Vagina (tissue), 2 donors: ENCODE results near the gene RPTOR. TPM values are rescaled to one million over a fixed set of nuclear protein-coding genes. Genes with fewer than 3 reads are reported as not detected.

Source experiments
- DNase-seq, 2 donors: peaks; one replicate each; pipeline ENCODE4 v3.0.0-alpha.2; 2017; ENCODE audit errors: extremely low spot score in 2 of 2
- H3K27ac ChIP-seq: fragments of 200-600 bp; sonication (generic); one replicate; pipeline ENCODE4 v1.5.1; 2019
- H3K27me3 ChIP-seq: fragments of 200-600 bp; sonication (generic); one replicate; pipeline ENCODE4 v1.5.1; 2019
- H3K36me3 ChIP-seq, 2 donors: fragments of 200-600 bp; sonication (generic); one replicate each; pipeline ENCODE4 v1.5.1; 2017 to 2019
- H3K4me1 ChIP-seq: fragments of 200-600 bp; sonication (generic); one replicate; pipeline ENCODE4 v1.5.1; 2019
- H3K4me3 ChIP-seq, 2 donors: fragments of 200-600 bp; sonication (generic); 1 replicate in 1 of 2; 2 replicates in 1 of 2; pipeline ENCODE4 v1.5.1; 2016 to 2019
- H3K9me3 ChIP-seq: fragments of 200-600 bp; sonication (generic); one replicate; pipeline ENCODE4 v1.5.1; 2019
- CTCF ChIP-seq, 3 experiments: fragments of 450-650 bp in 2 of 3; fragments of 200-600 bp in 1 of 3; sonication (generic) in 1 of 3; IDR thresholded peaks; one replicate each; pipeline ENCODE4 v1.5.1; 2017 to 2019; ENCODE audit warnings: antibody characterized with exemption in 3 of 3, mild to moderate bottlenecking in 2 of 3, moderate library complexity in 2 of 3
- POLR2A ChIP-seq, 2 donors: fragments of 450-650 bp; IDR thresholded peaks; one replicate each; pipeline ENCODE4 v1.6.1; 2017; ENCODE audit warnings: antibody characterized with exemption in 2 of 2, mild to moderate bottlenecking in 2 of 2, moderate library complexity in 2 of 2
- POLR2AphosphoS5 ChIP-seq, 2 donors: sonication (generic); formaldehyde crosslinking; IDR thresholded peaks; one replicate each; pipeline ENCODE4 v1.9.0; 2017; ENCODE audit warnings: antibody characterized with exemption in 2 of 2, mild to moderate bottlenecking in 2 of 2, low read depth in 1 of 2; ENCODE audit not compliant: insufficient read depth in 1 of 2
- intact Hi-C: fragments of 100-400 bp; cut with DNase I; formaldehyde crosslinking; loops from one replicate; pipeline ENCODE4 v1.15.1; 2023
- total RNA-seq: library from RNA; depleted of rRNA; stranded (reverse); fragments of >200 nt; gene quantifications from one replicate; pipeline ENCODE4 v1.2.3, GENCODE V29; 2016

Gene RPTOR
- total RNA-seq, 1 donor from 2014 or later, result 38.3 TPM

GRCh38 chr17:80783486-80783885 is 238.8 kb downstream of the RPTOR start:
- intact Hi-C loops, result no loop called here
- Histone ChIP-seq H3K36me3 (no peaks in the 10 kb centered on the region), H3K4me1 (peaks cover 6% of the 10 kb centered on the region), H3K27me3 (no peaks in the 10 kb centered on the region), H3K27ac (peak overlapping the region; percentile 4), H3K4me3 (no peak overlapping the region), H3K9me3 (no peaks in the 10 kb centered on the region)
- TF ChIP-seq CTCF (IDR thresholded peaks at IDR 0.05), result no peak
- TF ChIP-seq POLR2A (IDR thresholded peaks at IDR 0.05), result no peak
- no peak for TF ChIP-seq POLR2AphosphoS5 (IDR thresholded peaks at IDR 0.05; ENCODE audit: insufficient read depth in 1 of 2, low read depth in 1 of 2)
- no peak for DNase-seq

GRCh38 chr17:80783971-80784370 is 239.3 kb downstream of the RPTOR start:
- Histone ChIP-seq H3K27ac (no peak overlapping the region), H3K9me3 (no peaks in the 10 kb centered on the region), H3K27me3 (no peaks in the 10 kb centered on the region), H3K4me3 (no peak overlapping the region), H3K4me1 (peaks cover 9% of the 10 kb centered on the region), H3K36me3 (no peaks in the 10 kb centered on the region)
- intact Hi-C loops, result no loop called here
- TF ChIP-seq POLR2AphosphoS5 (IDR thresholded peaks at IDR 0.05; ENCODE audit: insufficient read depth in 1 of 2, low read depth in 1 of 2), result no peak
- no peak for TF ChIP-seq CTCF (IDR thresholded peaks at IDR 0.05)
- TF ChIP-seq POLR2A (IDR thresholded peaks at IDR 0.05), result no peak
- DNase-seq, result no peak

GRCh38 chr17:80785477-80786178 is 241.0 kb downstream of the RPTOR start:
- no peak for DNase-seq

GRCh38 chr17:80786470-80786869 is 241.8 kb downstream of the RPTOR start:
- H3K36me3 ChIP-seq, result no peaks in the 10 kb centered on the region
- H3K27ac ChIP-seq, result no peak overlapping the region
- intact Hi-C loops, result no loop called here
- no peaks in the 10 kb centered on the region for H3K9me3 ChIP-seq
- peaks cover 26% of the 10 kb centered on the region for H3K4me1 ChIP-seq
- no peaks in the 10 kb centered on the region for H3K27me3 ChIP-seq
- TF ChIP-seq POLR2A (IDR thresholded peaks at IDR 0.05) (no peak), CTCF (IDR thresholded peaks at IDR 0.05) (no peak), POLR2AphosphoS5 (IDR thresholded peaks at IDR 0.05; ENCODE audit: insufficient read depth in 1 of 2, low read depth in 1 of 2) (no peak)
- no peak for DNase-seq
- H3K4me3 ChIP-seq, result no peak overlapping the region

More at GRCh38 chr17:80785477-80786178, 241.0 kb downstream of the RPTOR start:
- Histone ChIP-seq H3K36me3 (no peaks in the 10 kb centered on the region), H3K4me1 (peaks cover 18% of the 10 kb centered on the region), H3K27me3 (no peaks in the 10 kb centered on the region), H3K9me3 (no peaks in the 10 kb centered on the region), H3K27ac (no peak overlapping the region), H3K4me3 (no peak overlapping the region)
- intact Hi-C loops, result no loop called here
- TF ChIP-seq POLR2AphosphoS5 (IDR thresholded peaks at IDR 0.05; ENCODE audit: insufficient read depth in 1 of 2, low read depth in 1 of 2) (no peak), CTCF (IDR thresholded peaks at IDR 0.05) (no peak), POLR2A (IDR thresholded peaks at IDR 0.05) (no peak)

GRCh38 chr17:80786887-80787286 is 242.2 kb downstream of the RPTOR start:
- intact Hi-C loops, result no loop called here
- H3K27me3 ChIP-seq, result no peaks in the 10 kb centered on the region
- DNase-seq, result no peak

More at GRCh38 chr17:80786887-80787286, 242.2 kb downstream of the RPTOR start:
- no peak overlapping the region for H3K4me3 ChIP-seq
- H3K4me1 ChIP-seq, result peaks cover 30% of the 10 kb centered on the region
- no peaks in the 10 kb centered on the region for H3K9me3 ChIP-seq
- H3K27ac ChIP-seq, result no peak overlapping the region
- no peaks in the 10 kb centered on the region for H3K36me3 ChIP-seq
- TF ChIP-seq POLR2AphosphoS5 (IDR thresholded peaks at IDR 0.05; ENCODE audit: insufficient read depth in 1 of 2, low read depth in 1 of 2), result no peak
- no peak for TF ChIP-seq CTCF (IDR thresholded peaks at IDR 0.05)
- no peak for TF ChIP-seq POLR2A (IDR thresholded peaks at IDR 0.05)
